HTR-8/SVneo (cell line): Measurements from ENCODE around the gene PIMREG.

Experiments used
- DNase-seq: peaks from one replicate; pipeline ENCODE4 v3.0.0; 2011; ENCODE audit warnings: low spot score, mixed read lengths; ENCODE audit not compliant: insufficient read length
- FAIRE-seq: peaks from 2 replicates; lab custom pipeline; 2011; peaks lifted over from hg19 to GRCh38; lab: Jason Lieb, UNC

PIMREG gene

GRCh38 chr17:6495450-6496115 is 51.3 kb downstream of the PIMREG start:
- FAIRE-seq = no peak
- no peak for DNase-seq

GRCh38 chr17:6496116-6496481 is 51.8 kb downstream of the PIMREG start:
- no peak for DNase-seq
- FAIRE-seq = no peak

- FAIRE-seq = no peak
- no peak for DNase-seq
Observed at GRCh38 chr17:6496640-6497441, 52.6 kb downstream of the PIMREG start.

- FAIRE-seq (no peak), DNase-seq (no peak)
Observed at GRCh38 chr17:6497496-6498221, 53.4 kb downstream of the PIMREG start.

GRCh38 chr17:6498356-6498755 is 54.1 kb downstream of the PIMREG start:
- FAIRE-seq = no peak
- DNase-seq = no peak

- no peak for DNase-seq
- FAIRE-seq = no peak
Observed at GRCh38 chr17:6498901-6499540, 54.8 kb downstream of the PIMREG start.
